Breast epithelium (tissue), 3 donors: Measurements from ENCODE around the gene GPR107.

ENCODE experiments used
- CTCF ChIP-seq, 3 donors: fragments of 450-650 bp; IDR thresholded peaks; one replicate each; pipeline ENCODE4 v1.5.1; 2016 to 2017; ENCODE audit warnings: antibody characterized with exemption in 3 of 3, mild to moderate bottlenecking in 3 of 3, moderate library complexity in 3 of 3
- POLR2A ChIP-seq: fragments of 450-650 bp; IDR thresholded peaks from one replicate; pipeline ENCODE4 v1.6.1; 2016; ENCODE audit warnings: antibody characterized with exemption, mild to moderate bottlenecking, moderate library complexity
- POLR2AphosphoS5 ChIP-seq, 3 donors: sonication (generic); formaldehyde crosslinking; IDR thresholded peaks; one replicate each; pipeline ENCODE4 v1.6.1; 2017; ENCODE audit warnings: antibody characterized with exemption in 3 of 3

GRCh38 chr9:130181678-130182380, 128.1 kb downstream of the GPR107 start:
- no peak for TF ChIP-seq POLR2AphosphoS5 (IDR thresholded peaks at IDR 0.05)
- no peak for TF ChIP-seq CTCF (IDR thresholded peaks at IDR 0.05)
- no peak for TF ChIP-seq POLR2A
